GM06990 (cell line): ENCODE results near the gene CDH4.

Source experiments
- DNase-seq: peaks from one replicate; pipeline ENCODE4 v3.0.0-alpha.2; 2011; ENCODE audit not compliant: insufficient read length; ENCODE audit errors: extremely low read depth
- H3K27me3 ChIP-seq: replicated peaks from 2 replicates; pipeline ENCODE4 v1.6.0; 2011; ENCODE audit warnings: low read length; ENCODE audit not compliant: control insufficient read depth, insufficient read depth
- H3K36me3 ChIP-seq: 2 replicates; pipeline ENCODE4 v1.5.1; 2011; ENCODE audit warnings: low read length; ENCODE audit not compliant: control insufficient read depth, insufficient read depth
- H3K4me3 ChIP-seq: replicated peaks from 2 replicates; pipeline ENCODE4 v1.5.1; 2011; ENCODE audit warnings: low read depth, mild to moderate bottlenecking, control low read depth, low read length
- TF ChIP-seq, protein P1 (sequence below): IDR thresholded peaks from 2 replicates; pipeline ENCODE4 v1.5.1; 2011; ENCODE audit warnings: low read length, control low read depth, mild to moderate bottlenecking, inconsistent platforms; ENCODE audit not compliant: insufficient read depth, poor library complexity, severe bottlenecking

Gene CDH4

GRCh38 chr20:61438285-61438684 is 186.2 kb downstream of the CDH4 start:
- no peaks in the 10 kb centered on the region for H3K36me3 ChIP-seq
- TF ChIP-seq, protein P1, sequence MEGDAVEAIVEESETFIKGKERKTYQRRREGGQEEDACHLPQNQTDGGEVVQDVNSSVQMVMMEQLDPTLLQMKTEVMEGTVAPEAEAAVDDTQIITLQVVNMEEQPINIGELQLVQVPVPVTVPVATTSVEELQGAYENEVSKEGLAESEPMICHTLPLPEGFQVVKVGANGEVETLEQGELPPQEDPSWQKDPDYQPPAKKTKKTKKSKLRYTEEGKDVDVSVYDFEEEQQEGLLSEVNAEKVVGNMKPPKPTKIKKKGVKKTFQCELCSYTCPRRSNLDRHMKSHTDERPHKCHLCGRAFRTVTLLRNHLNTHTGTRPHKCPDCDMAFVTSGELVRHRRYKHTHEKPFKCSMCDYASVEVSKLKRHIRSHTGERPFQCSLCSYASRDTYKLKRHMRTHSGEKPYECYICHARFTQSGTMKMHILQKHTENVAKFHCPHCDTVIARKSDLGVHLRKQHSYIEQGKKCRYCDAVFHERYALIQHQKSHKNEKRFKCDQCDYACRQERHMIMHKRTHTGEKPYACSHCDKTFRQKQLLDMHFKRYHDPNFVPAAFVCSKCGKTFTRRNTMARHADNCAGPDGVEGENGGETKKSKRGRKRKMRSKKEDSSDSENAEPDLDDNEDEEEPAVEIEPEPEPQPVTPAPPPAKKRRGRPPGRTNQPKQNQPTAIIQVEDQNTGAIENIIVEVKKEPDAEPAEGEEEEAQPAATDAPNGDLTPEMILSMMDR = no peak
- DNase-seq = no peak
- H3K4me3 ChIP-seq = no peak overlapping the region
- H3K27me3 ChIP-seq = no peaks in the 10 kb centered on the region

GRCh38 chr20:61439251-61439650 is 187.2 kb downstream of the CDH4 start:
- H3K36me3 ChIP-seq = no peaks in the 10 kb centered on the region
- H3K27me3 ChIP-seq = no peaks in the 10 kb centered on the region
- no peak for DNase-seq
- H3K4me3 ChIP-seq = no peak overlapping the region
- TF ChIP-seq, protein P1 = no peak

GRCh38 chr20:61440548-61441055 is 188.5 kb downstream of the CDH4 start:
- no peak overlapping the region for H3K4me3 ChIP-seq
- no peak for DNase-seq
- H3K27me3 ChIP-seq = no peaks in the 10 kb centered on the region
- no peaks in the 10 kb centered on the region for H3K36me3 ChIP-seq
- TF ChIP-seq, protein P1 = no peak

DNA sequence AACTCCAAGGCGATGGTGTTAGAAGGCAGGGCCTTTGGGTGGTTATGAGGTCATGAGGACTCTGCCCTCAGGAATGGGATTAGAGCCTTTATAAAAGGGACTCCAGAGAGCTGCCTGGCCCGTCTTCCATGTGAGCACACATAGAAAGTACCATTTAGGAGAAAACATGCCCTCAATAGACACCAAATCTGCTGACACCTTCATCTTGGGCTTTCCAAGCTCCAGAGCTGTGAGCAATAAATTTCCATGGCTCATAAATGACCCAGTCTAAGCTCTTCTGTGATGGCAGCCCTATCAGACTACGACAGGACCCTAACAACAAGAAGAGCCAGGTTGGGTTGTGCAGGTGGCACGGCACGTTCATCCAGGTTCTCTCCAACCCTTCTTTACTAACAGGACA is 189.5 kb downstream of the CDH4 start:
- TF ChIP-seq, protein P1 = no peak
- DNase-seq = no peak
- Histone ChIP-seq H3K36me3 (no peaks in the 10 kb centered on the region), H3K27me3 (no peaks in the 10 kb centered on the region), H3K4me3 (no peak overlapping the region)

DNA sequence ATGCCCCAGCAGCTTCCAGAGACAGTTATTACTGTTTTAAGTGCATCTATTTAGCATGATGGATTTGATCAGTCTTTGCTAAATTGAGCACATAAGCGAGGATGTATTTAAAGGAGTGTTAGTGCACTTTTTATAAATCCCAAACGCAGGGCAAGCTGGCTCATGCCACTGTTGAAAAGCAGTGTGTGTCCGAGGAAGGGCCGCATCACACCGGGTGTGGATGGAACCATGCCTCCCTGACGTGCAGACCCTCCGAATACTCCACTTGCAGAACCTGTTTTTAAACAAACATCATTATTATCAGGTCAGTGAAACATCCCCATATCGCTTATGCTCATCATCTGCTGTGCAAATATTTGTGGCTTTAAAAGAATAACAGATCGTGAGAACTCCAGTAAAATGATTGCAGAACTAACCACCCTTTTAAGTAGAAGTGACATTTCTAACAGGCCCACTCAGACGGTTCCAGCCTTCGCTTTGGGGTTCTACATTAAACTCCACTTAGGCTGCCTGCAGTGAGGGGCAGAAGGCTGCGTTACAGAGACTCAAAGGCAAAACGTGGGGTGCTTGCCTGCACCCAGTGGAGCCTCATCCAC is 190.1 kb downstream of the CDH4 start:
- Histone ChIP-seq H3K4me3 (no peak overlapping the region), H3K27me3 (no peaks in the 10 kb centered on the region), H3K36me3 (no peaks in the 10 kb centered on the region)
- TF ChIP-seq, protein P1 = no peak
- DNase-seq = no peak

- H3K27me3 ChIP-seq = no peaks in the 10 kb centered on the region
- DNase-seq = no peak
- TF ChIP-seq, protein P1 = no peak
- H3K36me3 ChIP-seq = no peaks in the 10 kb centered on the region
- H3K4me3 ChIP-seq = no peak overlapping the region
Measured at GRCh38 chr20:61442718-61443117, 190.7 kb downstream of the CDH4 start.
